Measurements from ENCODE around the gene PLCH2.

- no peak for TF ChIP-seq YY1 (IDR thresholded peaks at IDR 0.05; ENCODE audit: insufficient read depth, insufficient replicate concordance, low read depth, low read length)
- TF ChIP-seq NCOR1 (IDR thresholded peaks at IDR 0.05; ENCODE audit: borderline replicate concordance, low read length) = no peak
- TF ChIP-seq ZNF275 (CRISPR knock-in tag; IDR thresholded peaks at IDR 0.05; ENCODE audit: borderline replicate concordance) = no peak
- TF ChIP-seq, protein P1, sequence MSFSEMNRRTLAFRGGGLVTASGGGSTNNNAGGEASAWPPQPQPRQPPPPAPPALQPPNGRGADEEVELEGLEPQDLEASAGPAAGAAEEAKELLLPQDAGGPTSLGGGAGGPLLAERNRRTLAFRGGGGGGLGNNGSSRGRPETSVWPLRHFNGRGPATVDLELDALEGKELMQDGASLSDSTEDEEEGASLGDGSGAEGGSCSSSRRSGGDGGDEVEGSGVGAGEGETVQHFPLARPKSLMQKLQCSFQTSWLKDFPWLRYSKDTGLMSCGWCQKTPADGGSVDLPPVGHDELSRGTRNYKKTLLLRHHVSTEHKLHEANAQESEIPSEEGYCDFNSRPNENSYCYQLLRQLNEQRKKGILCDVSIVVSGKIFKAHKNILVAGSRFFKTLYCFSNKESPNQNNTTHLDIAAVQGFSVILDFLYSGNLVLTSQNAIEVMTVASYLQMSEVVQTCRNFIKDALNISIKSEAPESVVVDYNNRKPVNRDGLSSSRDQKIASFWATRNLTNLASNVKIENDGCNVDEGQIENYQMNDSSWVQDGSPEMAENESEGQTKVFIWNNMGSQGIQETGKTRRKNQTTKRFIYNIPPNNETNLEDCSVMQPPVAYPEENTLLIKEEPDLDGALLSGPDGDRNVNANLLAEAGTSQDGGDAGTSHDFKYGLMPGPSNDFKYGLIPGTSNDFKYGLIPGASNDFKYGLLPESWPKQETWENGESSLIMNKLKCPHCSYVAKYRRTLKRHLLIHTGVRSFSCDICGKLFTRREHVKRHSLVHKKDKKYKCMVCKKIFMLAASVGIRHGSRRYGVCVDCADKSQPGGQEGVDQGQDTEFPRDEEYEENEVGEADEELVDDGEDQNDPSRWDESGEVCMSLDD (CRISPR knock-in tag; IDR thresholded peaks at IDR 0.05; ENCODE audit: borderline replicate concordance) = no peak
- TF ChIP-seq SP1 (IDR thresholded peaks at IDR 0.05) = no peak
- TF ChIP-seq SP1 (CRISPR knock-in tag; IDR thresholded peaks at IDR 0.05) = no peak
- TF ChIP-seq NPAS2 (CRISPR knock-in tag; IDR thresholded peaks at IDR 0.05; ENCODE audit: borderline replicate concordance) = no peak
- TF ChIP-seq MAFK (conservative IDR thresholded peaks at IDR 0.05 in 1 of 2, IDR thresholded peaks at IDR 0.05 in 1 of 2; ENCODE audit: low read length in 2 of 2) = no peak
- TF ChIP-seq NR2F2 (IDR thresholded peaks at IDR 0.05; ENCODE audit: borderline replicate concordance, low read depth) = no peak
- TF ChIP-seq FOXJ3 (CRISPR knock-in tag; IDR thresholded peaks at IDR 0.05; ENCODE audit: borderline replicate concordance) = no peak
- no peak for TF ChIP-seq ZNF569 (CRISPR knock-in tag; IDR thresholded peaks at IDR 0.05; ENCODE audit: borderline replicate concordance)
- TF ChIP-seq ARNTL (CRISPR knock-in tag; IDR thresholded peaks at IDR 0.05) = no peak
Observed at GRCh38 chr1:2506901-2507565, 30.9 kb downstream of the PLCH2 start.

All from HepG2 (cell line).